ENCODE measurements around the gene C1QL3. TPM values are rescaled to one million over a fixed set of nuclear protein-coding genes. Genes with fewer than 3 reads are reported as not detected.

C1QL3 gene
- total RNA-seq, 1 donor from 2014 or later, result 0.80 TPM

DNA sequence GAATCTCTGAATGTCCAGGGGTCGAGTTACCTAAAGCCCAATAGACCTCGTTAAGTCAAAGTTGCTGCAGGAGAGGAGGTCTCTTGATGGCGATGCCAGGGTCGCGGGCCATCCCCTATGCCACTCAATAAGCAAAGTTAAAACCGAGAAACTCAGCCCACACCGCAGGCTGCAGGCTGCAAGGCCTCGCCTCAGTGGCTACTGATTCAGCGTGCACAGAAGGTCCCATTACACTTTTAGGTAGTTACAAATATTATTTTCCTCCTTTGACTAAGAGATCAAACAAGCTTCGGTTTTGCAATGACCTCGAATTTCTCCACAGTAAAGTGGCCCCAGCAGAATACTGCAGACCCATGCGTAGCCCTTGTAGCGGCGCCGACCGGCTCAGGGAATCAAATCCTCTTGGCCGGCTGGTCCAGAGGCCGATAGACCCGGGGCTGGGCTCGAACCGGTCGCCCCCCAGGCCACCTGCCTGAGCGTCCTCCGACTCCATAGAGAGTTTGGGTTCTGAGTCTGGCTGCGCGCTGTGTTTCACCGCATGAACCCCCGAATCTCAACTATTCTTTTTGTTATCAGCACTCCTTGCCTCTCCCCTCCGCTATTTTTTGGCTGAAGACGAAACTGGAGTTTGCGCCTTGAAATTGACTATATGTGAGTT lies 2.3 kb downstream of the C1QL3 start:
- peak overlapping the region; percentile 90 for H3K4me3 Mint-ChIP-seq (ENCODE audit: unreplicated experiment)
- no peaks in the 10 kb centered on the region for H3K9me3 Mint-ChIP-seq (ENCODE audit: unreplicated experiment)
- H3K27ac Mint-ChIP-seq (ENCODE audit: unreplicated experiment), result no peak overlapping the region
- peaks cover 11% of the 10 kb centered on the region for H3K27me3 Mint-ChIP-seq (ENCODE audit: unreplicated experiment)
- H3K4me1 Mint-ChIP-seq (ENCODE audit: unreplicated experiment), result peaks cover 7% of the 10 kb centered on the region
- DNase-seq (ENCODE audit: low spot score), result no peak
- TF ChIP-seq, protein P1, sequence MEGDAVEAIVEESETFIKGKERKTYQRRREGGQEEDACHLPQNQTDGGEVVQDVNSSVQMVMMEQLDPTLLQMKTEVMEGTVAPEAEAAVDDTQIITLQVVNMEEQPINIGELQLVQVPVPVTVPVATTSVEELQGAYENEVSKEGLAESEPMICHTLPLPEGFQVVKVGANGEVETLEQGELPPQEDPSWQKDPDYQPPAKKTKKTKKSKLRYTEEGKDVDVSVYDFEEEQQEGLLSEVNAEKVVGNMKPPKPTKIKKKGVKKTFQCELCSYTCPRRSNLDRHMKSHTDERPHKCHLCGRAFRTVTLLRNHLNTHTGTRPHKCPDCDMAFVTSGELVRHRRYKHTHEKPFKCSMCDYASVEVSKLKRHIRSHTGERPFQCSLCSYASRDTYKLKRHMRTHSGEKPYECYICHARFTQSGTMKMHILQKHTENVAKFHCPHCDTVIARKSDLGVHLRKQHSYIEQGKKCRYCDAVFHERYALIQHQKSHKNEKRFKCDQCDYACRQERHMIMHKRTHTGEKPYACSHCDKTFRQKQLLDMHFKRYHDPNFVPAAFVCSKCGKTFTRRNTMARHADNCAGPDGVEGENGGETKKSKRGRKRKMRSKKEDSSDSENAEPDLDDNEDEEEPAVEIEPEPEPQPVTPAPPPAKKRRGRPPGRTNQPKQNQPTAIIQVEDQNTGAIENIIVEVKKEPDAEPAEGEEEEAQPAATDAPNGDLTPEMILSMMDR (IDR thresholded peaks at IDR 0.05; ENCODE audit: unreplicated experiment), result no peak
- H3K36me3 Mint-ChIP-seq (ENCODE audit: low read depth, unreplicated experiment), result no peaks in the 10 kb centered on the region

DNA sequence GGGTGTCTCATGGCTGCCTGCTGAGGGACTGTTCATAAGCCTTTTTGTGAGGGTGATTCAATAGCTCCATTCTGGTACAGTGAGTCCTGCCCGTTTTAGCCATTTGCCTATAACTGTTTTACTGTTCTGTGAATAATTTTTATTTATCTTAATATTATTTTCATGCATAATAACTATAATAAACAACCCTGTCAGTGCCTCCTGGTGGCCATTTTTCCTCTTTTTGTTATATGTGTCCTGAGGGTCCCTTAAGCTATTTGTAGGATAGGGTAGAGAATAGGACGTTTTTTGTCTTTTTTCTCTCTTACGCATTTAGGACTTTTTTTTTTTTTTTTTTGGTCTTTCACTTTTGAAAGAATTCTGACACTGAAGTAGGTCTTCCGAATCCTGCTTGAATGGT lies 2.9 kb downstream of the C1QL3 start:
- Mint-ChIP-seq H3K27ac (ENCODE audit: unreplicated experiment) (no peak overlapping the region), H3K4me1 (ENCODE audit: unreplicated experiment) (peaks cover 7% of the 10 kb centered on the region), H3K9me3 (ENCODE audit: unreplicated experiment) (no peaks in the 10 kb centered on the region), H3K36me3 (ENCODE audit: low read depth, unreplicated experiment) (no peaks in the 10 kb centered on the region), H3K27me3 (ENCODE audit: unreplicated experiment) (peaks cover 11% of the 10 kb centered on the region), H3K4me3 (ENCODE audit: unreplicated experiment) (no peak overlapping the region)
- no peak for DNase-seq (ENCODE audit: low spot score)
- TF ChIP-seq, protein P1 (IDR thresholded peaks at IDR 0.05; ENCODE audit: unreplicated experiment), result peak; percentile 24

DNA sequence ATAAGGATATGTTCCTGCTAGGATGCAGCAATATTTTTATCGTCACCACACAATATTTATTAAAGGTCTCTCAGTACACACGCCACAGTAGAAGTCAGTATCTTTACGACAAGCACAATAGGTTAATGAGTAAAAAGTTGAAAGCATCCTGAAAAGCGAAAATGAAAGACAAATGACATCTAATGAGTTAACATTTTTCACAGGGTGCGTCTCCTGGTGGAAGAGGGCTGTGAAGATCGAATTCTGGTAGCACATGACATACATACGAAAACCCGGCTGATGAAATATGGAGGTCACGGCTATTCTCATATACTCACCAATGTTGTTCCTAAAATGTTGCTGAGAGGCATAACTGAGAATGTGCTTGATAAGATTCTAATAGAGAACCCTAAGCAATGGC lies 10.8 kb downstream of the C1QL3 start:
- Mint-ChIP-seq H3K4me3 (ENCODE audit: unreplicated experiment) (no peak overlapping the region), H3K36me3 (ENCODE audit: low read depth, unreplicated experiment) (no peaks in the 10 kb centered on the region), H3K27me3 (ENCODE audit: unreplicated experiment) (no peaks in the 10 kb centered on the region), H3K4me1 (ENCODE audit: unreplicated experiment) (no peaks in the 10 kb centered on the region), H3K9me3 (ENCODE audit: unreplicated experiment) (no peaks in the 10 kb centered on the region), H3K27ac (ENCODE audit: unreplicated experiment) (no peak overlapping the region)
- TF ChIP-seq, protein P1 (IDR thresholded peaks at IDR 0.05; ENCODE audit: unreplicated experiment), result no peak
- no peak for DNase-seq (ENCODE audit: low spot score)

DNA sequence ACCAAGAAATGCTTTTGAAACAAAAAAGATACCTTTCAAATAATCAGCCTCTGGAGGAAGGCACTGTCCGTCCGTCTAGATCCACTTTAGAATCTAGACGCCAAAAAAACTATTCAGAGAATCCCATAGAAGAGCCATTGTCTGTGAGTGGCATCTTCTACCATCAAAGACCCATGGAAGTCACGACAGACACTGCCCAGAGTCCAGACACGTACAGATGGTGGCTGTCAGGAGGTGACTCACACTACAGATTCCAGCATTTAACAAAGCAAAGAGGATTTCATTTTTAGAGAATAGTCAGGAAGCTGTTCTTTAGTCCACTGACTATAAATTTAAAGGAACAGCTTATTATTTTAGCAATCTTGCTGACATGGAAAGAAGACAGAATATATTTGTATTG lies 11.7 kb downstream of the C1QL3 start:
- Mint-ChIP-seq H3K9me3 (ENCODE audit: unreplicated experiment) (no peaks in the 10 kb centered on the region), H3K27ac (ENCODE audit: unreplicated experiment) (no peak overlapping the region), H3K4me3 (ENCODE audit: unreplicated experiment) (no peak overlapping the region), H3K4me1 (ENCODE audit: unreplicated experiment) (no peaks in the 10 kb centered on the region), H3K36me3 (ENCODE audit: low read depth, unreplicated experiment) (no peaks in the 10 kb centered on the region), H3K27me3 (ENCODE audit: unreplicated experiment) (no peaks in the 10 kb centered on the region)
- DNase-seq (ENCODE audit: low spot score), result no peak
- TF ChIP-seq, protein P1 (IDR thresholded peaks at IDR 0.05; ENCODE audit: unreplicated experiment), result no peak

DNA sequence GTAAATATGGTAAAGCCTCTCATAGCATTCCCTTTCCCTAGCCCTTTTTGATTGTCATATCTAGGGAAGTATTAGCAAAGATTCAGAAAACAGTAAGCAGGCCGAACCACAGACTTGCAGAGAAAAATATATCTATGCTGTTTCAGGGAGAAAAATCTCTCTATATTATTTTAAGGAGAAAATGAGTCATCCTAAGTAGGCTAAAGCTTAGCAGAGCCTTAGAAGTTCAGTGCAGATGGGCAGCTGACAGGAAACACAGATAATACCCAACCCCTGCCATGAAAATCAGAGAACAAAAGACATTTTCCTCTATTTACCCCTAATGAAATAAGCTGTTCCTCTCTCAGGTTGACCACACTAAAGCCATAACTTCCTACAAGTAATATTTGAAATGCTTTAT lies 16.5 kb downstream of the C1QL3 start:
- DNase-seq (ENCODE audit: low spot score), result no peak
- H3K4me3 Mint-ChIP-seq (ENCODE audit: unreplicated experiment), result no peak overlapping the region
- H3K27me3 Mint-ChIP-seq (ENCODE audit: unreplicated experiment), result no peaks in the 10 kb centered on the region
- H3K9me3 Mint-ChIP-seq (ENCODE audit: unreplicated experiment), result no peaks in the 10 kb centered on the region
- H3K4me1 Mint-ChIP-seq (ENCODE audit: unreplicated experiment), result no peaks in the 10 kb centered on the region
- TF ChIP-seq, protein P1 (IDR thresholded peaks at IDR 0.05; ENCODE audit: unreplicated experiment), result no peak
- no peak overlapping the region for H3K27ac Mint-ChIP-seq (ENCODE audit: unreplicated experiment)
- H3K36me3 Mint-ChIP-seq (ENCODE audit: low read depth, unreplicated experiment), result no peaks in the 10 kb centered on the region

Measured in endothelial cell (in vitro differentiated cells).